HG02588 (cell line): ENCODE results near the gene NKAIN4.
"Not testable (repeated sequence)": the region's sequence is repeated elsewhere in the genome, so short reads cannot be mapped to it uniquely, and the experiment has no call there.

Experiments used
- ATAC-seq: cut with Tn5 transposase; IDR thresholded peaks from one replicate; pipeline ENCODE4 v1.9.1; 2021; ENCODE audit warnings: mild to moderate bottlenecking, moderate library complexity; ENCODE audit not compliant: unreplicated experiment

Gene NKAIN4

DNA sequence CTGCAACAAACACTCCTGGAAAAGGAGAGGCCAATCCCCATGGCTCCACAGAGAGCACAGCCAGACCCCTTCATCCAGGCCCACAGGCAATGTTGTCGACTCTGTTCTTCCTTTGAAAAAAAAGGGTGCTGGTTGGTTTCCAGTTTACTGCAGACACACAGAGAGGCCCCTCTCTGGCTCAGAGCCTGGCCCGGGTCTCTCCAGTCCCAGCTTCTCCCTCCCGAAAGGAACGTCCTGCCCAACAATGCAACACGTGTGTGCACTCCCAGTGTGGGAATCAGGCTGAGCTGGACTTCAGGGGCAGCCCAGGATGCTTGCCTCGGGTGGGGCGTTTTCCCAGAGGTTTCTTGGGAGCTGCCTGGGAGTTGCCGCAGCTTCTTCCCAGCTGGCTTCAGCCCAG is 4.5 kb upstream of the NKAIN4 start:
- no peak for ATAC-seq

DNA sequence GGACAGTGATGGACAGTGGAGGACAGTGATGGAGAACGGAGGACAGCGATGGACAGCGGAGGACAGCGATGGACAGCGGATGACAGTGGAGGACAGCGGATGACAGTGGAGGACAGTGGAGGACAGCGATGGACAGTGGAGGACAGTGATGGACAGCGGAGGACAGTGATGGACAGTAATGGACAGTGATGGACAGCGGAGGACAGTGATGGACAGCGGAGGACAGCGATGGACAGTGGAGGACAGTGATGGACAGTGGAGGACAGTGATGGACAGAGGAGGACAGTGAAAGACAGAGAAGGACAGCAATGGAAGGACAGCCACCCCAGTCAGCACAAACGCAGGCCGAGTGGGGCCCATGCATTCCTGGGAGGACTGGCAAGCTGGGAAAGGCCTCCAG is 3.4 kb upstream of the NKAIN4 start:
- ATAC-seq, result no peak

DNA sequence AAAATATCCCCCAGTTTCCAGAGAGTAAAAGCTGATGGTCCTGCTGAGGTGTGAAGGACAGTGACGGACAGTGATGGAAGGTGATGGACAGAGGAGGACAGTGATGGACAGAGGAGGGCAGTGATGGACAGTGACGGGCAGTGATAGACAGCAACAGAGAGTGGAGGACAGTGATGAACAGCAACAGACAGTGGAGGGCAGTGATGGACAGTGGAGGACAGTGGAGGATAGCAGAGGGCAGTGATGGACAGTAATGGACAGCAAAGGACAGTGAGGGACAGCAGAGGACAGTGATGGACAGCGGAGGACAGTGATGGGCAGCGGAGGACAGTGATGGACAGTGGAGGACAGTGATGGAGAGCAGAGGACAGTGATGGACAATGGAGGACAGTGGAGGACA is 2.7 kb upstream of the NKAIN4 start:
- ATAC-seq, result no peak

- no peak for ATAC-seq
Observed at GRCh38 chr20:63255931-63256704, 1.9 kb upstream of the NKAIN4 start.

- no peak for ATAC-seq
Observed at GRCh38 chr20:63254606-63255384, 532 bp upstream of the NKAIN4 start.

- ATAC-seq, result no peak
Observed at GRCh38 chr20:63253438-63254231, 628 bp downstream of the NKAIN4 start.

GRCh38 chr20:63253065-63253437 is 1.2 kb downstream of the NKAIN4 start:
- ATAC-seq, result no peak

- ATAC-seq, result no peak
Observed at GRCh38 chr20:63252284-63252711, 2.0 kb downstream of the NKAIN4 start.

GRCh38 chr20:63251350-63251749 is 2.9 kb downstream of the NKAIN4 start:
- not testable (repeated sequence) for ATAC-seq

GRCh38 chr20:63249891-63250290 is 4.4 kb downstream of the NKAIN4 start:
- no peak for ATAC-seq

DNA sequence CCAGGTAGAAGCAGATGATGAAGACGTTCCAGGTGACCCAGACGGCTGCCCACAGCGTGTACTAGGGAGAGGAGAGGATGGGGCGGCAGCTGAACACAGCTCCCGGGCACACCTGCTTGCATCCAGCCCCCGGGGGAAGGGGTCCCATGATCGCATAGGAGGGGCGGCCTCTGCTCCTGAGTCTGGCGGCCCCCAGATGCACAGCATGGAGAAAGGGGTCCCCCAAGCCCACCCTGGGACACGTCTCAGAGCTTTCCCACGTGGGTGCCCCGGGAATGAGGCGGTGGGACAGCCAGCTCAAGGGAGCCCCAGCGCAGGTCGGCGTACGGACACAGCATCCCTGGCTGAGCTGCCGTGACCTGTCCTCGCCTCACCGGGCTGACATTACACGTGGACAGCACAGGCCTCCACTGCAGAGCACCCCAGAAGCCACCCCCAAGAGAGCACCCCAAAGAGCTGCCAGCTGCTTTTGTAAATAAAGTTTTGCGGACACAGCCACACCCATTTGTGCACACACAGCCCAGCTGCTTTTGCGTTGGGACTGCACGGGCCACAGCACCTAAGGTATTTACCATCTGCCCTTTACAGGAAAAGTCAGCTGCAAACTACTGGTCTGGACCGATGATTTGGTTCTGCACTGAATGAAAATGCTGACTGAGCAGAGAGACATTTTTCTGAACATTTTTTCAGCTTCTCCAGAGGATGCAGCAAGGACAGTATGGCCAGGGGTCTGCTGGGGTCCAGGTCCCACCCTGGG is 5.2 kb downstream of the NKAIN4 start:
- no peak for ATAC-seq

DNA sequence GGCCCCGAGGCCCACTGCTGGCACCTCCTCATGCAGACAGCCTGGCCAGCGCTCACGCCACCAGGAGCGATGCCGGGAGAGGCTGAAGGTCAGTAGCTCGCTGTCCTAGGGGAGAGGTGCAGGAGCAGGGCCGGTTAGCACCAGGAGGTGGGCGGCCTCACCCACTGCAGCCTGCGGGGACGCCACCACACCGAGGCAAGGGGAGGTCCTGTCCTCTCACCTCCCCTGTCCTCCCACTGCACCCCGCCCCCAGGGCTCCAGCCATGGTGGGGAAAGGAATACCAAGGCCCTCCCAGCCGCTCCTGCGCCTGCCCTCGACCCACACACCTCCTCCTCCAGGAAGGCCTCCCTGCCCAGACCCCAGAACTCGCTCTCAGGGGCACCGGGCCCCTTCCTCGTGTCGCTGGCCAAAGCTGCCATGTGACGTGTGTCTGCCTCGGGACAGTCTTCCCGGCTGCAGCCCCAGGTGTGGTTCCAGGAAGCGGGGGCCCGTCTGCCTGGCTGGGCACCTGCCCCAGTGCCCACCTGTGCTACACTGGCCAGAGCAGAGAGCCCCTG is 6.5 kb downstream of the NKAIN4 start:
- no peak for ATAC-seq

DNA sequence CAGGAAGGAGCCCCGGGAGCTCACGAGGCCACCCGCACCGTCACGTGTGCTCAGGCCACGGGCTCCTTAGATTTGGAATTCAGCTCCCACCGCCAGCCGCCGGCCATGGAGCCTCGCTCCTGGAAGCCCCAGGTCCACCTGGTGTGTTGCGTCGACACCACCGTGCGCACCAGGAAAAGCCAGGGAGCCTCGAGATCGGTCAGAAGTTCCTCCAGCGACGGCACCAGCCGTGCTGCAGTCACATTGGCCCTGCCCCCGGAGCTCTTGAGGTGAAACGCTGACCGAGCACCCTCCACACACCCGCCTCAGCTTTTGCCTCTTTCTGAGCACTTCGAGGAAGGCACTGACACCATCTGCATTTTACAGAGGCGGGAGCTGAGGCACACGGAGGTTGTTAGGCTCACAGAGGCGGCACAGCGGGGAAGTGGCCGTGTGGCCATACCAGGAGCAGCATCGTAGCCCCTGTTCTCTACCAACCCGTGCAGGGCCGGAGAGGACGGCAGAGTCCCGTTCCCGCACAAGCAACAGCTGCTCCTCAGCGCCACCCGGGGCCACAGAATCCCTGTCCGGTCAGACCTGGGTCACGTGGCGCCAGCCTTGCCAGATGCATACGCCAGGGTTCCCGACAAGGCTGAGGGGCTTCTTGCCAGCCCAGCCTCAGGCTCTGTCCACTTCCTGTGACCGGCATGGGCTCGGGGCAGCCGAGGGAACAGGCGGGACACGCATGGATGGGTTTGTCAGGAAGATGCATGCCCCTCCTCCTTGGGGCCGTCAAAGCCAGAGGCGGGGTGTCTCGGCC is 7.6 kb downstream of the NKAIN4 start:
- no peak for ATAC-seq

GRCh38 chr20:63244468-63244867 is 9.8 kb downstream of the NKAIN4 start:
- ATAC-seq, result no peak

DNA sequence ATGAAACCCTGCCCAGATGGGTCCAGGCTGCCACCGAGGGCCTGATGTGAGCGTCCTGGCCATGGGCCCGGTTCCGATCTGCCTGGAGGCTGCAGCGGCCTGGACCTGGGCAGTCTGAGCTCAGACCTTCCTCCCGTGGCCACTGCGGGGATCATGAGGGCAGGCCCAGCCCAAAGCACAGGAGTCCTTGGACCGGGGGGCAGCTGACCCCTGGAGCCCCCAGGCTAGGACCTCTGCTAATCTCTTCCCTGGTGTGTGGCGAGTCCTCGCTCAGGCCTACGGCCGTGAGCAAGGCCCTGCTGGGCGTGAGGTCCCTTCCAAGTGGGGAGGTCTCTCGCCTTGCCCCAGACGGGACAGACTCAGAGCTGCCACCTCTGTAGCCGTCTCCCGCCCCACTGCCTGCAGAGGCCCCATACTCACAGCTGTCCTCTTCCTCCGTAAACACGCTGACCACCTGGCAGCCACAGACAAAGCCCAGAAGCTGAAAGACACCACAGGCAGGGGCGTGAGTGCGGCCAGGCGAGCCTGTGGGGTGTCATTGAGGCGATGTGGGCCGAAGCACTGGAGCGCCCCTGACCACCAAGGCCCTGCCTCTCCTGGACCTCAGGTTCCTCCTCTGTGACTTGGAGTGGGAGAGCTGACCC is 10.5 kb downstream of the NKAIN4 start:
- ATAC-seq, result no peak

- ATAC-seq, result no peak
Observed at GRCh38 chr20:63242736-63243135, 11.5 kb downstream of the NKAIN4 start.

DNA sequence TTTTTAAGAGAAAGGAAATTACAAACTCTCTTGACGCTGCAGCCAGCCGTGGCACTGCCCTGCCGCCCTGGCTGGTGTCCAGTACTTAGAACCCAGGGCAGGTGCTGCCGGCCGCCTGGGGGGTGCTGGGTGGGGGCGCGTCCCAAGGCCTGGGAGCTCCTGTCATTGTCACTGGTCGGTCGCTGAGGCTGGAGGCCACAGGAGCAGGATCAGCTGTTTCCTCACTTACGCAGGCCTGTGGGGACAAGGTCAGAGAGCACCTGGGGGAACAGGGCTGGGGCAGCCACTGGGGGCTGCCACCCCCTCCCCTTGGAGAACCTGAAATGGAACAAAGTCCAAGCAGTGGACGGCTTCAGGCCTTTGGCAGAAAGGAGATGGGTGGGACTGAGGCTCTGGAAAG is 13.0 kb downstream of the NKAIN4 start:
- ATAC-seq, result no peak

- ATAC-seq, result no peak
Observed at GRCh38 chr20:63240004-63240403, 14.3 kb downstream of the NKAIN4 start.

DNA sequence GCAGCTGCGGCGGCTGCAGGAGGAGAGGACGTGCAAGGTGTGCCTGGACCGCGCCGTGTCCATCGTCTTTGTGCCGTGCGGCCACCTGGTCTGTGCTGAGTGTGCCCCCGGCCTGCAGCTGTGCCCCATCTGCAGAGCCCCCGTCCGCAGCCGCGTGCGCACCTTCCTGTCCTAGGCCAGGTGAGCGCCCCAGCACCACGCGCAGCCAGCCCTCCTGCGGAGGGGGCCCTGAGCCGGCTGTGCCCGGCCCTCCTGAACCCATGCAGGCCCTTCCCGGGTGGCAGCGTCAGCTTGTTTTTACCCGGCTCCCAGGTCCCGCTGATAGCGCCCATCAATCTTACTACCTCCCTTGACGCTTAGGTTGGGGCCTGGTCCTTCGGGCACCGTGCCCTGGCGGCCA is 14.8 kb downstream of the NKAIN4 start:
- no peak for ATAC-seq
